Endothelial cell of umbilical vein (primary cell): ENCODE measurements around the gene C1orf105. TPM values are rescaled to one million over a fixed set of nuclear protein-coding genes. Genes with fewer than 3 reads are reported as not detected.

Source experiments
- BruUV-seq: library from RNA; stranded (reverse); fragments of 400-500 nt; replicated peaks from 2 replicates; lab custom pipeline; 2021; lab: Mats Ljungman, UMichigan
- CTCF ChIA-PET: fragments of 300-600, 350-600 bp; sonication (Branson Sonifier 250); formaldehyde crosslinking; loops from one replicate; lab custom pipeline; 2021; ENCODE audit warnings: antibody characterized with exemption, inconsistent platforms; lab: Charles Lee
- POLR2A ChIA-PET: fragments of 300-600, 350-600 bp; sonication (Branson Sonifier 250); formaldehyde crosslinking; loops from one replicate; lab custom pipeline; 2021; ENCODE audit warnings: antibody characterized with exemption, inconsistent platforms; lab: Charles Lee
- DNase-seq: peaks from one replicate; pipeline ENCODE4 v3.0.0-alpha.2; 2011; ENCODE audit warnings: low read depth, low spot score
- FAIRE-seq: peaks from 2 replicates; lab custom pipeline; 2011; peaks lifted over from hg19 to GRCh38; lab: Jason Lieb, UNC
- H2AFZ ChIP-seq: 2 replicates; pipeline ENCODE4 v1.6.0; 2012; ENCODE audit warnings: low read depth, low read length, control low read depth, inconsistent platforms
- H3K27ac ChIP-seq: 2 replicates; pipeline ENCODE4 v1.5.1; 2011; ENCODE audit warnings: low read depth, mild to moderate bottlenecking, control low read depth, low read length, moderate library complexity; ENCODE audit not compliant: insufficient read depth
- H3K27me3 ChIP-seq, 2 experiments: 2 replicates each; pipeline versions ENCODE4 v1.6.0 to v1.6.1; 2011; ENCODE audit warnings: low read length in 2 of 2, mixed read lengths in 1 of 2; ENCODE audit not compliant: control insufficient read depth in 2 of 2, insufficient read depth in 2 of 2
- H3K36me3 ChIP-seq, 2 experiments: 2 replicates in 1 of 2; 3 replicates in 1 of 2; pipeline ENCODE4 v1.5.1; 2011; ENCODE audit warnings: low read length in 2 of 2, mild to moderate bottlenecking in 1 of 2, moderate library complexity in 1 of 2; ENCODE audit not compliant: control insufficient read depth in 2 of 2, insufficient read depth in 2 of 2; ENCODE audit errors: extremely low read depth in 1 of 2
- H3K4me1 ChIP-seq: 3 replicates; pipeline ENCODE4 v1.5.1; 2011; ENCODE audit warnings: mild to moderate bottlenecking, low read length; ENCODE audit not compliant: control insufficient read depth, insufficient read depth; ENCODE audit errors: extremely low read depth
- H3K4me2 ChIP-seq: 2 replicates; pipeline ENCODE4 v1.6.1; 2011; ENCODE audit warnings: low read length, control low read depth, mixed read lengths; ENCODE audit not compliant: insufficient read depth
- H3K4me3 ChIP-seq, 3 experiments: fragments of 200-600 bp in 1 of 3; sonication (generic), shearing (Covaris generic) in 1 of 3; replicated peaks in 1 of 3; 2 replicates each; pipeline ENCODE4 v1.5.1; 2011 to 2016; ENCODE audit warnings: control low read depth in 3 of 3, low read length in 3 of 3, mild to moderate bottlenecking in 2 of 3, inconsistent platforms in 1 of 3, low read depth in 1 of 3, moderate library complexity in 1 of 3; ENCODE audit not compliant: insufficient read depth in 1 of 3
- H3K79me2 ChIP-seq: 2 replicates; pipeline ENCODE4 v1.6.0; 2012; ENCODE audit warnings: low read length, inconsistent platforms; ENCODE audit not compliant: control insufficient read depth, insufficient read depth
- H3K9ac ChIP-seq: replicated peaks from 2 replicates; pipeline ENCODE3; 2011; ENCODE audit warnings: low read length, control low read depth; ENCODE audit not compliant: insufficient read depth; ENCODE audit errors: extremely low read depth
- H3K9me1 ChIP-seq: replicated peaks from 3 replicates; pipeline ENCODE4 v1.6.0; 2011; ENCODE audit warnings: mild to moderate bottlenecking, low read length; ENCODE audit not compliant: control insufficient read depth, insufficient read depth; ENCODE audit errors: extremely low read depth
- H3K9me3 ChIP-seq: replicated peaks from 2 replicates; pipeline ENCODE4 v1.5.1; 2012; ENCODE audit warnings: low read length, inconsistent platforms; ENCODE audit not compliant: control insufficient read depth, insufficient read depth
- H4K20me1 ChIP-seq: replicated peaks from 2 replicates; pipeline ENCODE3; 2011; ENCODE audit warnings: mild to moderate bottlenecking, low read length; ENCODE audit not compliant: control insufficient read depth, insufficient read depth; ENCODE audit errors: extremely low read depth
- CTCF ChIP-seq, 2 donors: IDR thresholded peaks; 1 replicate in 1 of 2; 2 replicates in 1 of 2; pipeline ENCODE4 v1.5.1; 2011; ENCODE audit warnings: low read length in 2 of 2, mild to moderate bottlenecking in 2 of 2, moderate library complexity in 2 of 2, control low read depth in 1 of 2, inconsistent platforms in 1 of 2, low read depth in 1 of 2; ENCODE audit not compliant: insufficient read depth in 1 of 2; ENCODE audit errors: extremely low read depth in 1 of 2
- EZH2 ChIP-seq: IDR thresholded peaks from 2 replicates; pipeline ENCODE4 v1.6.1; 2012; ENCODE audit warnings: borderline replicate concordance, low read depth, mild to moderate bottlenecking, moderate library complexity, low read length, inconsistent platforms; ENCODE audit not compliant: severe bottlenecking
- FOS ChIP-seq: IDR thresholded peaks from 2 replicates; pipeline ENCODE4 v1.6.1; 2011; ENCODE audit warnings: mild to moderate bottlenecking, low read length, moderate library complexity, borderline replicate concordance; ENCODE audit not compliant: insufficient read depth
- GATA2 ChIP-seq: IDR thresholded peaks from 2 replicates; pipeline ENCODE4 v1.7.0; 2011; ENCODE audit warnings: low read depth, mild to moderate bottlenecking, moderate library complexity, mixed read lengths, low read length; ENCODE audit not compliant: insufficient read length, insufficient read depth
- JUN ChIP-seq: IDR thresholded peaks from 2 replicates; pipeline ENCODE4 v1.6.1; 2011; ENCODE audit warnings: borderline replicate concordance, low read depth; ENCODE audit not compliant: insufficient read length, insufficient read depth
- MYC ChIP-seq: IDR thresholded peaks from one replicate; pipeline ENCODE4 v1.6.1; 2011; ENCODE audit warnings: mild to moderate bottlenecking, low read depth, low read length
- POLR2A ChIP-seq: IDR thresholded peaks from 2 replicates; pipeline ENCODE4 v1.6.1; 2012; ENCODE audit warnings: low read depth, mild to moderate bottlenecking, control low read depth, low read length
- dilution Hi-C: fragments of 300-500 bp; cut with MboI; formaldehyde crosslinking; loops from one replicate; pipeline ENCODE4 v1.15.0; 2019; ENCODE audit warnings: low sequenced_read_pairs; ENCODE audit not compliant: extremely low pct_ligation_motif_present
- intact Hi-C: fragments of 100-400 bp; cut with micrococcal nuclease; formaldehyde crosslinking; loops from one replicate; pipeline ENCODE4 v1.10.0; 2022
- polyA plus RNA-seq, 4 experiments: library from polyadenylated mRNA; depleted of rRNA in 3 of 4; stranded (reverse) in 3 of 4; unstranded in 1 of 4; fragments of >200 nt; gene quantifications; 2 replicates each; pipeline versions ENCODE4 v1.2.1 to v1.2.3, GENCODE V29; 2011 to 2012; ENCODE audit warnings: missing spikeins in 1 of 4
- total RNA-seq: library from RNA; stranded (reverse); gene quantifications from 2 replicates; pipeline ENCODE4 v1.2.3, GENCODE V29; 2021
- TF ChIP-seq, protein P1 (sequence below): IDR thresholded peaks from 2 replicates; pipeline ENCODE4 v1.6.1; 2011; ENCODE audit not compliant: insufficient read depth, insufficient read length

C1orf105 gene
- total and polyA plus RNA-seq, 2 donors (not counting 3 experiments of a cell fraction or from before 2014, with no cell fraction given) = not detected

DNA sequence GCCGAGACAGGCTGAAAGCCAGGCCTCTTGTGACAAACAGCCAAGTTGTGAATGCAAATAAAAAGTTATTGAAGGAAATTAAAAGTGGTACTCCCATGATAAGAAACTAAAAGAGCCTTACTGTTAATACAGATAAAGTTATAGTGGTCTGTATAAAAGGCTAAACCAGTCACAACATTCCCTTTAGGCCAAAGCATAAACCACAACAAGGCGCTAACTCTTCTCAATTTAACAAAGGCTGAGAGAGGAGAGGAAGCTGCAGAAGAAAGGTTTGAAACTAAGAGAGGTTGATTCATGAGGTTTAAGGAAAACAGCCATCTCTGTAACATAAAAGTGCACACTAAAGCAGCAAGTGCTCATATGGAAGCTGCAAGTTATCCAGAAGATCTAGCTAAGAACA is 10.7 kb downstream of the C1orf105 start:
- FAIRE-seq (no peak), DNase-seq (no peak)
- Histone ChIP-seq H3K79me2 (no peaks in the 10 kb centered on the region), H3K4me2 (no peak overlapping the region), H3K4me3 (no peak overlapping the region), H3K9me1 (no peaks in the 10 kb centered on the region), H3K27me3 (no peaks in the 10 kb centered on the region), H3K36me3 (no peaks in the 10 kb centered on the region), H3K27ac (no peak overlapping the region), H3K4me1 (no peaks in the 10 kb centered on the region), H3K9ac (no peak overlapping the region), H4K20me1 (no peaks in the 10 kb centered on the region), H3K9me3 (no peaks in the 10 kb centered on the region), H2AFZ (no peak overlapping the region)
- dilution Hi-C loops (no loop called here), intact Hi-C loops (no loop called here)
- ChIA-PET POLR2A (no interaction called here), CTCF (interaction anchor here (0.7 to 1.0 kb wide), 4 partner anchors 12 to 429 kb away, joined by 3 to 8 read pairs (median 3); partner anchors contain the start of gene PIGC)
- TF ChIP-seq JUN = no peak
- no peak for TF ChIP-seq FOS
- no peak for TF ChIP-seq POLR2A
- TF ChIP-seq GATA2 = no peak
- TF ChIP-seq CTCF (IDR thresholded peaks at IDR 0.05; ENCODE audit: extremely low read depth in 1 of 2, insufficient read depth in 1 of 2, low read depth in 1 of 2, low read length in 2 of 2) = no peak
- no peak for TF ChIP-seq MYC
- no peak for TF ChIP-seq EZH2
- TF ChIP-seq, protein P1, sequence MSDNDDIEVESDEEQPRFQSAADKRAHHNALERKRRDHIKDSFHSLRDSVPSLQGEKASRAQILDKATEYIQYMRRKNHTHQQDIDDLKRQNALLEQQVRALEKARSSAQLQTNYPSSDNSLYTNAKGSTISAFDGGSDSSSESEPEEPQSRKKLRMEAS = no peak
- BruUV-seq = no TSS peak
